Stimulated activated CD8-positive, alpha-beta memory T cell treated with anti-CD3 and anti-CD28 coated beads, Interleukin-2, amount 100 ng/mL, for 1 hour (primary cell): ENCODE results near the gene MANF.
"Not testable (repeated sequence)": the region's sequence is repeated elsewhere in the genome, so short reads cannot be mapped to it uniquely, and the experiment has no call there.

Source experiments
- DNase-seq, 2 donors: peaks; one replicate each; pipeline ENCODE4 v3.0.0-alpha.2; 2020; ENCODE audit warnings: low read depth in 2 of 2

Gene MANF

GRCh38 chr3:51373658-51374421 is 11.3 kb upstream of the MANF start:
- DNase-seq = no peak

DNA sequence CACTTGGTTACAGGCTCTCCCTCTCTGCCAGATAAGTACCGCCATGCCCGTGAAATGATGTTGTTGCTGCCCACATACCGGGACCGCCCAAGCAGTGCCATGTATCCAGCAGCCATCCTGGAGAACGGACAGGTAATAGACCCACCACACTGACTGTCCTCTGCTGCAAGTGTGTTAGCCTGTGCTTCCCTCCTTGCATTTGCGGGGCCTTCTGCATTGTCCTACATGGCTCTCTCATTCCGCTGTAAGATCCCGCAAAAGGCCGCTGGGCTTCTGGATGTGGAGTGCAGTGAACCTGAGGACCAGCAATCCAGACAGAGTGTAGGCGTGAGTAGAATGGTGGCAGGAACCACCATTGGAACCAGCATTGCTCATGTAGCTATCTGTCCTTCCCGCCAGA is 10.6 kb upstream of the MANF start:
- DNase-seq = no peak

GRCh38 chr3:51375136-51375535 is 10.0 kb upstream of the MANF start:
- DNase-seq = no peak

DNA sequence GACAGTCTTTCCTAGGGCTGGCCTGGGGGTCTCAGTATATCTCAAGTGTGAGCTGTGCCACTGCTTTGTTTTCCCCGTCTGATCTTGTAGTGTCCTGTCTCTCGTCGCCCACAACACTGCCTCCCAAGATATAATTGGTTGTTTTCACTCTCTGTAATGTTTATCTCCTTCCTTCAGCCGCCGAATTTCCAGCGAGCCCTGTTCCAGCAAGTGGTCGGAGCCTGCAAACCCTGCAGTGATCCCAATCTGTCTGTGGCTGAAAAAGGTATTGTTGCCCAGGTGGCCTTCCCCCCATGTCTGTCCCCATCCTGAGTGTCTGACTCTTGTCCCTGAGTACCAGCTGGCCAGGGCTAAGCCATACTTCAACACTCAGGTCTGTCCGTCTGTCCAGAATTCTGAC is 9.5 kb upstream of the MANF start:
- DNase-seq = no peak

GRCh38 chr3:51378065-51378464 is 7.0 kb upstream of the MANF start:
- DNase-seq = no peak

DNA sequence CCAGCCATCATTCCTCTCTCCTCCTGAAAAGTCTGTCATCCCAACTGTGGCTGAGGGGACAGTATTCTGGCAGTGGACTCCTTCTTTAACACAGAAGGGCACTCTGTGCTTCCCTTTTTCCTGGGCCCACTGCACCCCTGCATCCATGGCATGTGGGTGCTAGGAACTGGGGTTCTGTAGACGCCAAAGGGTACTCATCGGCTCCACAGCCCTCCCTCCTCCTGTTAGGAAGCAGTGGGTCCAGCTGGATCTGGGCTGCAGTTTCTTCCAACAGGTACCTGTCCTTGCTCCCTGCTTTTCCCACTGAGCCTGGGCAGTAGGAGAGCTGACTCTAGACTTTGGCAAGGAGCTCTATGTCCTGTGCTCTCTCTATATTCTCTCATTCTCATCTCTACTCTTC is 6.4 kb upstream of the MANF start:
- no peak for DNase-seq

GRCh38 chr3:51379301-51379700 is 5.8 kb upstream of the MANF start:
- no peak for DNase-seq

DNA sequence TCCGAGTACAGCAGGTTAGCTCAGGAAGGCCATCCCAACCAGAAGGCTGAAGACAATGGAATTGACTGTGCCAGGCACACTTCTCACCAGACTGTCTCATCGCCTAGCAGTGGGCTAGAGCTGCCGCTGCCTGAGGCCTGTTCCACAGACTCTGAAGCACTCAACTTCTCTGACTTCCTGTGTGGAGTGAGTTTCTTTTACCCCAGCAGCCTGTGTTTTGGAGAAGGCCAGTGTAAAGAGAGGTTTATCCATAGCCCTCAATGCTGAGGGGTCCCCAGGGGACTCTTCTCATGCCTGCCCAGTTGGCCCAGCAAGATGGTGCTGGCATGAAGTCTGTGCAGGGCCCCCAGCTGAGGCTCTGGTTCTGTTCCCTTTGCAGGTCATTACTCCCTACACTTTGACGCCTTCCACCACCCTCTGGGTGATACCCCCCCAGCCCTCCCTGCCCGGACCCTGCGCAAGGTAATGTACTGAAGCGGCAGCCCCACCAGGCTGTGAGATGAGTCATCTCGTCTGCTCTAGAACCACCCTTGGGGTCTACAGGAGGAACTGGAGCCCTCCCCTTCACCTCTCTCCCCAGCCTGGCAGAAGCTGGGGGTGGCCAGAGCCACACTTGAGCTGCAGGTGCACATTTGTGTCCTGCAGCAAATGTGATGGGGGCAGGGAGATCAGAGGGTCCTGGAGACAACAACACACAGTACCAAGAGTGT is 5.2 kb upstream of the MANF start:
- DNase-seq = no peak

DNA sequence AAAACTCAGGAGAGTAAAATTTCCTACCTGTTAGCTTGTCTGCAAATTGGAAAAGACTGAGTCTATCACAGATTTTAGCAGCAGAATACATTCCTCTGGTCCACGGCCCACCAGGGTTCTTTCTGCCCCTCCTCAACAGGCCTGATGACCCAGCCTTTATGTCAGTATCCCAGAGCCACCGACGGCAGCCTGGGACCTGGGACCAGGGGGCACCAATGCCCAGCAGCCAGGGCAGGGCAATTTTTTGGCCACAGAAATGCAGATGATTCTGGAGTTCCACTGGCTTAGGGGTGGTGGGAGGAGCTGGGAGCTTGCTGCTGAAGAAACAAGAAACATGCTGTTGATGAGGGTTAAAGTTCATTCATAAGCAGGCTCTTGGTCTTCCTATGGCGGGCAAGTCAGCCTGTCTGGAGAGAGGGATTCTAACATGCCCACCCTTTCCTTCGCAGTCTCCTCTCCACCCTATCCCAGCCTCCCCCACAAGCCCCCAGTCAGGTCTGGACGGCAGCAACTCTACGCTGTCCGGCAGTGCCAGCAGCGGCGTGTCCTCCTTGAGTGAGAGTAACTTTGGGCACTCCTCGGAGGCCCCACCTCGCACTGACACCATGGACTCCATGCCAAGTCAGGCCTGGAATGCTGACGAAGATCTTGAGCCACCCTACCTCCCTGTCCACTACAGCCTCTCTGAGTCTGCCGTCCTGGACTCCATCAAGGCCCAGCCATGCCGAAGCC is 4.3 kb upstream of the MANF start:
- DNase-seq = no peak

DNA sequence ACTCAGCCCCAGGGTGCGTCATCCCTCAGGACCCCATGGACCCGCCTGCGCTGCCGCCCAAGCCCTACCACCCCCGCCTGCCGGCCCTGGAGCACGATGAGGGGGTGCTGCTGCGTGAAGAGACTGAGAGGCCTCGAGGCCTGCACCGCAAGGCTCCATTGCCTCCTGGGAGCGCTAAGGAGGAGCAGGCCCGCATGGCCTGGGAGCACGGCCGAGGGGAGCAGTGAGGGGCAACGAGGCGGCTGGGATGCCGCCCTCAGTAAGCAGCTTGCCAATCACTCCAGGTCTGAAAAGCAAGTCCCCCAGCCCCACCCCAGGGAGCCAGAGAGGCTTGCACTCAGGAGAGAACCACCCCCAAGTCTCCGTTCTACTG is 3.8 kb upstream of the MANF start:
- no peak for DNase-seq

GRCh38 chr3:51382076-51382745 is 2.9 kb upstream of the MANF start:
- DNase-seq = no peak

DNA sequence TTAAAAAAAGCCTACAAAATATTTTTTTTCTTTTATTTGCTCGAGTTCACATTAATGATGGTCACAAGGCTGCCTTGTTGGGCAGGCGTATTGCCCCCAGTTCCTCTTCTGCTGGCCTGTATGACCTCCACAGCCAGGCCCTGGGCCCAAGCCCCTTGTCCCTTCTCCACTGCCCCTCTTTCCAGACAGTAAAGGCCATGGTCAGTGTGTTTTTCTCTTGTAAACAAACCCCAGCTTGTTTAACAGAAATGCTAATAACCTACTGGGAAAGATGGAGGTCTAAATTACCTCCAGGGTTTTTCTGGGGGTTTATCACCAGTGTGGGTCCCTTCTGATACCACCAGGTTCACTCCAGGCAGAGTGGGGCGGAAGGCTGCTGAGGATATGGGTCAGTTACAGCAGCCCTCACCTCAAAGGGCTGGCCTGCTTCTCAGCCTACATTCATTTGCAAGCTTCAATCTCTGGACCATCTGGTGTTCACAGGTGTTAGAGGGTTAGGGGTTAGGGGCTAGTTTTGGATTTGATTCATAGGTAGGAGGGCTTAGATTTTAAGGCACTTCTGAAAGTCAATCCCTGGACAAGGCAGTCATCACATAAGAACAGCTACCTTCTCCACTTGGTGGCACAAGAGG is 2.0 kb upstream of the MANF start:
- DNase-seq = no peak

DNA sequence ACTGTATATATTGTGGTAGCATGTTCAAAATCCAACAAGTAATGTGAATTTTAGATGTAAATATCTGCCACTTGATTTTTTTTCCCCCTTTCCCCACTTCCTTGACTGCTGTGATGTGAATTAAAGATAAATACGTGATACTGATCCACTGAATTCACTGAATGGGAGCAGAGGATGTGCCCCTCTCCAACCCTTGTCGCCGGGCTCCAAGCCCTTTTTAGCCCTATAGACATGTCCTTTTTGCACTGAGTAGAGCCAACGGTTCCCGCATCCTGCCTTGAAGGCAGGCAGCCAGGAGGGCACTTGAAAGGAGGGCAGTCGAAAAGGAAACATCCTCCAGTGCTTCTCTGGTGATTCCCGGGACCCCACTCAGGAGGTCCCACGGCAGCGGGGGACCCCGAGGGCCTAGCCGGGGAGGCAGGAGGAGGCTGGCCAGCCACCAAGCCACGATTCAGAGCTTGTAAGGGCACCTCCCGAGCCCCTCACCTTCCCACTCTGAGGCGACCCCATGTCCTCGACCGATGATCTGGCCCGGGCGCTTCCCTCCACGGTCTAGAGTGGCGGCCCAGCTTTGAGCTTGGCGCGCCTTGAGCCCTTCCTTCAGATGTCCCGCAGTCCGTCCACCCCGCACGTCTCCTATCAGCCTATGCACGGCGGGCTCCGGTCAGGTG is 901 bp upstream of the MANF start:
- DNase-seq = peak in 1 of 2 donors; percentile 9

DNA sequence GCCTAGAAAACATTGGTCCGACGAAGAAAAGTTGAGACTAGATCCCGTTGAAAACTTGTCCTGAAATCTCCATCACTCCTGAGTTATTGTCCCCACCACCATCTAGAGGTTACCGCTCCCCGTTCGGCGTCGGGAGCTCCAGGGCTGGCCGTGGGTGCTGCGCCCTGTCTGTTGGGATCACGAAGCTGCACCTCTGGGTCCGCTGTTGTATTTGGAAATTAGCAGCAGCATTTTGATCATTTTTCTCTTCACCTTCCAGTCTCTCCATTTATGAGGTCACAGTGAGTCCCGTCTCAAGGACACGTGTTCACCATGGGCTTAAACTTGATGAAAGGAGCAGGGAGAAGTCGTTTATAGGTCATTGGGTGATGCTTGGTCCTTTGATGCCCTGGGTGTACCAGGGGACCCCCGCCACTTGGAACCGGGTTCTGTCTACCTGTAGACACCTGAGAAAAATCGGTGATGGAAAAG is 565 bp downstream of the MANF start:
- DNase-seq = no peak

DNA sequence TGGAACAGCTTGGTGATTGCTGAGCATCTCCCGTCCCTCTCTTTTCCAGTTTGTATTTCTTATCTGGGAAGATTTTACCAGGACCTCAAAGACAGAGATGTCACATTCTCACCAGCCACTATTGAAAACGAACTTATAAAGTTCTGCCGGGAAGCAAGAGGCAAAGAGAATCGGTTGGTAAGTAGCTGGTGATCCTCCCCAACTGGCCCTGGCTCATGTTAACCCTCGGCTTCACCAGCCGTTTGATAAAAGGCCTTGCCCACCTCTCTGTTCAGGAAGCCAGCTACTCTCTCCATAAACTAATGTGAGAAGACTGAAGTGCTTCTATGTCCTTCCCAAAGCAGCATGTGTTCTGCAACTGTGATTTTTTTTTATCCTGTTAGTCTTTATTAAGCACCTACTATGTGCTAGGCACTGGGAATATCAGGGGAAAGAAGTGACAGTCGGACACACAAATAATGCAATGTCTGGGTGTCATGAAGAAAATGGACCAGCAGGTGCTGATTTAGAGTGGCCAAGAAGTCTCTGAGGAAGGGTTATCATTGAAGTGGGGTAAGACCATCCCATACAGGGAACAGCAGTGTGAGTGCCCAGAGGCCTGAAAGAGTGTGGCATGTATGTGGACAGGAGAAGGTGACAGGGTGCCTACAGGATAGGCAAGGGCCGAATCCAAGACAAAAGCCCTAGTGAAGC is 1.2 kb downstream of the MANF start:
- DNase-seq = no peak

DNA sequence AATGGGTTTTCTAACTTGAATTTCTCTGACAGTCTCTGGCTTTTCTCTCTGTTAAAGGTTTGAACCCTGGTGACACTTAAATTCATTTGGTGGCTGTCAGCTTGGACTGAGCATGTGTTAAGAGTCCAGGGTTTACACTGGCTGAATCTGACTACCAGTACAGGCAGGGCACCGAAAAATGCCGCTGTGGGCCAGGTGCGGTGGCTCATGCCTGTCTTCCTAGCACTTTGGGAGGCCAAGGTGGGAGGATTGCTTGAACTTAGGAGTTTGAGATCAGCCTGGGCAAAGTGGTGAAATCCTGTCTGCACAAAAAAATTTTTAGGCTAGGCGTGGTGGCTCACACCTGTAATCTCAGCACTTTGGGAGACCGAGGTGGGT is 1.8 kb downstream of the MANF start:
- DNase-seq = no peak

DNA sequence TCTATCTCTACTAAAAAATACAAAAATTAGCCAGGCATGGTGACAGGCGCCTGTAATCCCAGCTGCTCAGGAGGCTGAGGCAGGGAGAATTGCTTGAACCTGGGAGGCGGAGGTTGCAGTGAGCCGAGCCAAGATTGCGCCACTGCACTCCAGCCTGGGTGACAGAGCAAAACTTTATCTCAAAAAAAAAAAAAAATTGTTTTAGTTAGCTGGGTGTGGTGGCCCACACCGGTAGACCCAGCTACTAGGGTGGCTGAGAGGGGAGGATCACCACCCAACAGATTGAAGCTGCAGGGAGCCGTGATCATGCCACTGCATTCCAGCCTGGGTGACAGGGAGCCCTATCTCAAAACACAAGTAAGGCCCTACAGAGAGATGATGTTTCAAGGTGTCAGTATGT is 2.2 kb downstream of the MANF start:
- not testable (repeated sequence) for DNase-seq

DNA sequence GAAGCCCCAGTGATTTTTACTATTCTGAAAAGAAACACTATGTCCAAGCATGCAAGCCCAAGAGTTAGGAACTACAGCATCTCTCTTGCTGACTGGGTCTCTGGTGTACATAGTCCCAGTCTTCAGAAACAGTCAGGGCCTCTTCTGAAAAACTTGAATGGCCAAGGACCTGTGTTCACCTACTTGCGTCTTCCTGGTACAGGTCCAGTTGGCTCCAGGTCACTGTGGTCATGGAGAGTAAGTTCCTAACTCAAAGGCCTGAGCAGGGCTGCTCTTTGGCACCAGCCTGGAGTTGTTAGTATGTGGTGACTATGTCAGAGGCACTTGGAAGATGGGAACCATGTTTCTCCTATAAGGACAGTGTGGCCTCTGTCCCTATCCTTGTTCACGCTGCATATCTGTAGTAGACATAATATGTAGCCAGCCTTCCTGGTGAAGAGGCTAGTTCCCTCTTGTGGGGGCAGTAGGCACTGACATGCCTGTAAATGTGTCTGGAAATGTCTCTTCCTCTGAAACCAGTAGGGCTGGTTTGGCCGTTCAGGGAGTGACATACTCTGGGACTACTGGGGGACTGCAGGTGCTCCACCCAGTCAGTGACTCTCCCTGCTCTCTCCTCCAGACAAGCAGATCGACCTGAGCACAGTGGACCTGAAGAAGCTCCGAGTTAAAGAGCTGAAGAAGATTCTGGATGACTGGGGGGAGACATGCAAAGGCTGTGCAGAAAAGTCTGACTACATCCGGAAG is 3.4 kb downstream of the MANF start:
- no peak for DNase-seq

DNA sequence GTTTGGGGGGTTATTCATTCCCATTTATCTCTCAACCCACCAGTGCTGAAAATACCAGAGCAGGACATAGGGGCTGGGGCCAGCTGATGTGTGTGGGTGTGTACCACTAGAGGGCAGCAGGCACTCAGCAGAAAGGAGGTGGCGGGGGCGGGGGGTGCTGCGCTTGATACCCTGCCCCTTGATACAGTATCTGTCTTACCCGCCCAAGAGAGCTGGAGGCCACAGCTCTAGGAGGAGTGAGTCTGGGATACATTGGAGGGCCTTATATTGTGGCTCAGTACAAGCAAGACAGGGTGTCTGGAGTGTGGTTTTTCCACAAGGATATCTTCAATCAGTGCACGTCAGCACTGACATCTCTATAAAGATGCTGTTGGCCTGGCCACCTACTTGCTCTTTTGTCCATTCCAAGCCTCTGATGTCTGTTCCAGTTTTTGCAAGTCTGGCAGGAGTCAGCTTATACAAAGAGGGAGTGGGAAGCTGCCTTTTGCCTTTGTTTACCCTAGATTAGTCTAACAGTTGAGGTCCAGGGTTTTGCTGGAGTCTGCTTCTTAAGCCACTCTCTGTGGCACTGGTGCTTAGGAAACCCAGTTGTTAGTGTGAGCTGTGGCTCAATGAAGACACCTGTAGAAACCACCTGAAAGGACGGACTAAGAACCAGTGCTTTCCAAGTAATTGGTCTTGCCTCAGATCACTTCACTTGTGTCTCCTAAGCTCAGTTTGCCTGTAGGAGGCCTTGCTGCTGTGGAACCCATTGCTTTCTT is 4.5 kb downstream of the MANF start:
- DNase-seq = peak in 1 of 2 donors; percentile 34
